SH-SY5Y (cell line): ENCODE data around the gene IQCE.

ENCODE experiments used
- GATA2 ChIP-seq: IDR thresholded peaks from 2 replicates; pipeline ENCODE4 v1.6.1; 2011; ENCODE audit warnings: mild to moderate bottlenecking, low read depth, low read length
- GATA3 ChIP-seq: IDR thresholded peaks from 2 replicates; pipeline ENCODE4 v1.6.1; 2011; ENCODE audit warnings: low read depth, mild to moderate bottlenecking, low read length, moderate library complexity

GRCh38 chr7:2527505-2528467 lies 31.0 kb upstream of the IQCE start:
- TF ChIP-seq GATA3 (no peak), GATA2 (no peak)
